DOHH2 (cell line): ENCODE data around the gene KCTD15.

Experiments
- H3F3A ChIP-seq: fragments of 200-600 bp; sonication (generic), shearing (Covaris generic); 2 replicates; pipeline ENCODE4 v1.6.0; 2016; ENCODE audit warnings: antibody characterized with exemption, mild to moderate bottlenecking; ENCODE audit not compliant: control insufficient read depth, insufficient read depth
- H3K27ac ChIP-seq: fragments of 200-600 bp; sonication (generic); 2 replicates; pipeline ENCODE4 v1.5.1; 2014; ENCODE audit warnings: low read depth, mild to moderate bottlenecking, low read length, moderate library complexity
- H3K27me3 ChIP-seq: fragments of 200-600 bp; sonication (generic); 2 replicates; pipeline ENCODE4 v1.6.1; 2014; ENCODE audit warnings: mild to moderate bottlenecking, low read length, mixed read lengths; ENCODE audit not compliant: control insufficient read depth
- H3K36me3 ChIP-seq: fragments of 200-600 bp; sonication (generic); 2 replicates; pipeline ENCODE4 v1.6.1; 2014; ENCODE audit warnings: mild to moderate bottlenecking, low read length, moderate library complexity, mixed read lengths; ENCODE audit not compliant: control insufficient read depth
- H3K4me1 ChIP-seq: fragments of 200-600 bp; sonication (generic); 2 replicates; pipeline ENCODE4 v1.6.1; 2014; ENCODE audit warnings: mild to moderate bottlenecking, low read length, mixed read lengths; ENCODE audit not compliant: control insufficient read depth
- H3K4me2 ChIP-seq: fragments of 200-600 bp; sonication (generic); 2 replicates; pipeline ENCODE4 v1.6.0; 2014; ENCODE audit warnings: mild to moderate bottlenecking, low read length, moderate library complexity
- H3K4me3 ChIP-seq: fragments of 200-600 bp; sonication (generic); 2 replicates; pipeline ENCODE4 v1.5.1; 2014; ENCODE audit warnings: mild to moderate bottlenecking, low read length, mixed read lengths
- H3K79me2 ChIP-seq: fragments of 200-600 bp; sonication (generic); 2 replicates; pipeline ENCODE4 v1.6.1; 2014; ENCODE audit warnings: mild to moderate bottlenecking, low read length, mixed read lengths; ENCODE audit not compliant: control insufficient read depth
- H3K9me2 ChIP-seq: fragments of 200-600 bp; sonication (generic); replicated peaks from 2 replicates; pipeline ENCODE4 v1.6.1; 2014; ENCODE audit warnings: mild to moderate bottlenecking, low read length, mixed read lengths; ENCODE audit not compliant: control insufficient read depth
- H3K9me3 ChIP-seq: fragments of 200-600 bp; sonication (generic); 2 replicates; pipeline ENCODE4 v1.6.1; 2014; ENCODE audit warnings: antibody characterized with exemption, low read length, mixed read lengths; ENCODE audit not compliant: control insufficient read depth, insufficient read depth
- H4K20me1 ChIP-seq: fragments of 200-600 bp; sonication (generic); 2 replicates; pipeline ENCODE4 v1.6.0; 2014; ENCODE audit warnings: low read depth, mild to moderate bottlenecking, antibody characterized with exemption, low read length, moderate library complexity; ENCODE audit not compliant: control insufficient read depth, insufficient read depth
- CTCF ChIP-seq: fragments of 200-600 bp; sonication (generic); IDR thresholded peaks from one replicate; pipeline ENCODE4 v1.5.1; 2014; ENCODE audit warnings: antibody characterized with exemption, mild to moderate bottlenecking, low read depth, low read length; ENCODE audit not compliant: poor library complexity, severe bottlenecking
- EZH2phosphoT487 ChIP-seq: fragments of 200-600 bp; sonication (generic); IDR thresholded peaks from 2 replicates; pipeline ENCODE4 v1.6.1; 2017; ENCODE audit warnings: borderline replicate concordance, mild to moderate bottlenecking, antibody characterized with exemption, low read length, moderate library complexity, mixed read lengths

The KCTD15 gene

GRCh38 chr19:33779849-33780248, 16.8 kb upstream of the KCTD15 start:
- no peak overlapping the region for H3K27ac ChIP-seq
- H3F3A ChIP-seq = no peaks in the 10 kb centered on the region
- no peaks in the 10 kb centered on the region for H3K9me2 ChIP-seq
- H3K36me3 ChIP-seq = no peaks in the 10 kb centered on the region
- no peak overlapping the region for H3K4me2 ChIP-seq
- no peaks in the 10 kb centered on the region for H3K9me3 ChIP-seq
- TF ChIP-seq CTCF (no peak), EZH2phosphoT487 (no peak)
- no peaks in the 10 kb centered on the region for H4K20me1 ChIP-seq
- H3K79me2 ChIP-seq = no peaks in the 10 kb centered on the region
- H3K4me3 ChIP-seq = no peak overlapping the region
- H3K27me3 ChIP-seq = no peaks in the 10 kb centered on the region
- no peaks in the 10 kb centered on the region for H3K4me1 ChIP-seq

- Histone ChIP-seq H3K27me3 (no peaks in the 10 kb centered on the region), H3K79me2 (no peaks in the 10 kb centered on the region), H3K9me2 (no peaks in the 10 kb centered on the region), H3K9me3 (no peaks in the 10 kb centered on the region), H3F3A (no peaks in the 10 kb centered on the region), H3K4me3 (no peak overlapping the region), H3K27ac (no peak overlapping the region), H3K4me1 (no peaks in the 10 kb centered on the region), H3K4me2 (no peak overlapping the region), H4K20me1 (no peaks in the 10 kb centered on the region), H3K36me3 (no peaks in the 10 kb centered on the region)
- no peak for TF ChIP-seq CTCF
- no peak for TF ChIP-seq EZH2phosphoT487
These were observed 16.4 kb upstream of the KCTD15 start for GRCh38 chr19:33780251-33780650.

- TF ChIP-seq EZH2phosphoT487 (no peak), CTCF (no peak)
These were observed 15.9 kb upstream of the KCTD15 start for GRCh38 chr19:33780746-33781145.

GRCh38 chr19:33781415-33781935, 15.2 kb upstream of the KCTD15 start:
- H4K20me1 ChIP-seq = no peaks in the 10 kb centered on the region
- TF ChIP-seq CTCF (no peak), EZH2phosphoT487 (no peak)
- no peaks in the 10 kb centered on the region for H3K9me2 ChIP-seq
- no peak overlapping the region for H3K4me2 ChIP-seq
- H3K9me3 ChIP-seq = no peaks in the 10 kb centered on the region
- no peaks in the 10 kb centered on the region for H3K36me3 ChIP-seq
- H3K27ac ChIP-seq = no peak overlapping the region
- no peaks in the 10 kb centered on the region for H3K79me2 ChIP-seq
- no peak overlapping the region for H3K4me3 ChIP-seq
- no peaks in the 10 kb centered on the region for H3F3A ChIP-seq
- H3K4me1 ChIP-seq = no peaks in the 10 kb centered on the region
- no peaks in the 10 kb centered on the region for H3K27me3 ChIP-seq

More at GRCh38 chr19:33780746-33781145, 15.9 kb upstream of the KCTD15 start:
- H4K20me1 ChIP-seq = no peaks in the 10 kb centered on the region
- no peak overlapping the region for H3K4me2 ChIP-seq
- no peaks in the 10 kb centered on the region for H3K27me3 ChIP-seq
- H3K9me3 ChIP-seq = no peaks in the 10 kb centered on the region
- H3K4me1 ChIP-seq = no peaks in the 10 kb centered on the region
- H3K4me3 ChIP-seq = no peak overlapping the region
- H3K79me2 ChIP-seq = no peaks in the 10 kb centered on the region
- H3K27ac ChIP-seq = no peak overlapping the region
- H3K36me3 ChIP-seq = no peaks in the 10 kb centered on the region
- H3F3A ChIP-seq = no peaks in the 10 kb centered on the region
- no peaks in the 10 kb centered on the region for H3K9me2 ChIP-seq
